SK-N-SH (cell line): Measurements from ENCODE around the gene C10orf67. TPM values are rescaled to one million over a fixed set of nuclear protein-coding genes. Genes with fewer than 3 reads are reported as not detected.

ENCODE experiments used
- CTCF ChIA-PET: fragments of 300-600, 350-600 bp; formaldehyde crosslinking; extraction: SDS; loops from one replicate; lab custom pipeline; 2021; lab: Yijun Ruan, JAX
- POLR2A ChIA-PET: fragments of 350-600 bp; sonication (Branson Sonifier 250); formaldehyde crosslinking; extraction: SDS; loops from one replicate; lab custom pipeline; 2020; ENCODE audit warnings: antibody characterized with exemption, inconsistent platforms; lab: Yijun Ruan, JAX
- DNase-seq: peaks from one replicate; pipeline ENCODE4 v3.0.0; 2012
- H2AFZ ChIP-seq: fragments of 200-600 bp; sonication (generic); 2 replicates; pipeline ENCODE4 v1.8.1; 2016; ENCODE audit warnings: antibody characterized with exemption, mild to moderate bottlenecking, low read depth
- H3F3A ChIP-seq: fragments of 200-600 bp; sonication (generic); replicated peaks from 2 replicates; pipeline ENCODE3; 2016; ENCODE audit warnings: antibody characterized with exemption, mild to moderate bottlenecking; ENCODE audit not compliant: insufficient read depth
- H3K27ac ChIP-seq, 2 experiments: fragments of 200-500 bp in 1 of 2; fragments of 200-600 bp in 1 of 2; sonication (Bioruptor generic) in 1 of 2; sonication (generic), shearing (Covaris generic) in 1 of 2; 2 replicates each; pipeline versions ENCODE4 v1.5.1 to v1.6.1; 2014 to 2016; ENCODE audit warnings: low read depth in 2 of 2, inconsistent platforms in 1 of 2, low read length in 1 of 2, mild to moderate bottlenecking in 1 of 2, mixed read lengths in 1 of 2
- H3K27me3 ChIP-seq: fragments of 200-600 bp; sonication (generic), shearing (Covaris generic); 2 replicates; pipeline ENCODE4 v1.6.1; 2016; ENCODE audit warnings: mixed run types; ENCODE audit not compliant: insufficient read depth
- H3K36me3 ChIP-seq, 2 experiments: fragments of 200-500 bp in 1 of 2; fragments of 200-600 bp in 1 of 2; sonication (Bioruptor generic) in 1 of 2; sonication (generic) in 1 of 2; replicated peaks in 1 of 2; 2 replicates each; pipeline versions ENCODE3 to v1.5.1; 2014 to 2016; ENCODE audit warnings: low read length in 1 of 2, mild to moderate bottlenecking in 1 of 2; ENCODE audit not compliant: insufficient read depth in 2 of 2, control insufficient read depth in 1 of 2
- H3K4me1 ChIP-seq, 2 experiments: fragments of 200-500 bp in 1 of 2; fragments of 200-600 bp in 1 of 2; sonication (Bioruptor generic) in 1 of 2; sonication (generic), shearing (Covaris generic) in 1 of 2; 2 replicates each; pipeline versions ENCODE4 v1.5.1 to v1.6.1; 2014 to 2016; ENCODE audit warnings: low read depth in 1 of 2, low read length in 1 of 2, mixed run types in 1 of 2; ENCODE audit not compliant: insufficient read depth in 2 of 2, control insufficient read depth in 1 of 2
- H3K4me2 ChIP-seq: fragments of 200-600 bp; sonication (generic), shearing (Covaris generic); 2 replicates; pipeline ENCODE4 v1.6.1; 2017; ENCODE audit warnings: mixed run types
- H3K4me3 ChIP-seq, 2 experiments: fragments of 200-500 bp in 1 of 2; fragments of 200-600 bp in 1 of 2; sonication (Bioruptor generic) in 1 of 2; sonication (generic), shearing (Covaris generic) in 1 of 2; 2 replicates each; pipeline versions ENCODE4 v1.5.1 to v1.8.1; 2014 to 2016; ENCODE audit warnings: low read depth in 2 of 2, inconsistent platforms in 1 of 2, low read length in 1 of 2, mild to moderate bottlenecking in 1 of 2, mixed read lengths in 1 of 2, moderate library complexity in 1 of 2
- H3K79me2 ChIP-seq: fragments of 200-600 bp; sonication (generic); 2 replicates; pipeline ENCODE4 v1.8.1; 2017; ENCODE audit warnings: mild to moderate bottlenecking; ENCODE audit not compliant: insufficient read depth
- H3K9ac ChIP-seq: fragments of 200-600 bp; sonication (generic); 2 replicates; pipeline ENCODE4 v1.6.1; 2017; ENCODE audit warnings: mixed run types
- H3K9me2 ChIP-seq: fragments of 200-600 bp; sonication (generic); 2 replicates; pipeline ENCODE4 v1.6.1; 2017; ENCODE audit warnings: mixed run types
- H3K9me3 ChIP-seq: fragments of 200-600 bp; sonication (generic); 2 replicates; pipeline ENCODE4 v1.6.1; 2017; ENCODE audit warnings: mixed run types, mild to moderate bottlenecking, moderate library complexity
- H4K20me1 ChIP-seq: fragments of 200-600 bp; sonication (generic); 2 replicates; pipeline ENCODE4 v1.6.1; 2017; ENCODE audit warnings: mild to moderate bottlenecking, mixed run types; ENCODE audit not compliant: insufficient read depth
- CHD2 ChIP-seq: fragments of 150-350 bp; IDR thresholded peaks from 2 replicates; pipeline ENCODE4 v1.6.1; 2018; ENCODE audit warnings: low read length; ENCODE audit not compliant: partially characterized antibody
- CTCF ChIP-seq: fragments of 200-600 bp; sonication (generic); IDR thresholded peaks from 2 replicates; pipeline ENCODE4 v1.6.1; 2017; ENCODE audit warnings: antibody characterized with exemption, mild to moderate bottlenecking, moderate library complexity
- ELF1 ChIP-seq: IDR thresholded peaks from 2 replicates; pipeline ENCODE4 v1.4.0; 2012
- EP300 ChIP-seq, 2 experiments: IDR thresholded peaks; 2 replicates each; pipeline versions ENCODE4 v1.4.0 to v1.6.1; 2012; ENCODE audit warnings: borderline replicate concordance in 1 of 2, low read depth in 1 of 2, low read length in 1 of 2
- FOSL2 ChIP-seq: IDR thresholded peaks from 2 replicates; pipeline ENCODE4 v1.4.0; 2012; ENCODE audit warnings: low read depth, mild to moderate bottlenecking, moderate library complexity, borderline replicate concordance
- GABPA ChIP-seq: IDR thresholded peaks from 2 replicates; pipeline ENCODE4 v1.4.0; 2012; ENCODE audit warnings: low read depth, mild to moderate bottlenecking
- GATA2 ChIP-seq: sonication (generic); formaldehyde crosslinking; IDR thresholded peaks from 2 replicates; pipeline ENCODE4 v1.5.0; 2020; ENCODE audit warnings: mild to moderate bottlenecking, missing genetic modification reagents
- JUND ChIP-seq: IDR thresholded peaks from 2 replicates; pipeline ENCODE4 v1.4.0; 2012
- NFIC ChIP-seq: IDR thresholded peaks from 2 replicates; pipeline ENCODE4 v1.4.0; 2012; ENCODE audit warnings: borderline replicate concordance
- NRF1 ChIP-seq: IDR thresholded peaks from 2 replicates; pipeline ENCODE4 v1.6.1; 2012; ENCODE audit warnings: low read depth, mild to moderate bottlenecking, low read length
- POLR2AphosphoS5 ChIP-seq: IDR thresholded peaks from 2 replicates; pipeline ENCODE4 v1.6.1; 2012; ENCODE audit warnings: low read depth, low read length
- RAD21 ChIP-seq: IDR thresholded peaks from 2 replicates; pipeline ENCODE4 v1.6.1; 2012; ENCODE audit warnings: mild to moderate bottlenecking, low read length
- RCOR1 ChIP-seq: fragments of 150-350 bp; IDR thresholded peaks from 2 replicates; pipeline ENCODE4 v1.6.1; 2017; ENCODE audit warnings: antibody characterized with exemption, low read length
- RFX5 ChIP-seq: IDR thresholded peaks from 2 replicates; pipeline ENCODE4 v1.6.1; 2012; ENCODE audit warnings: mild to moderate bottlenecking, improper control_type of control experiment, low read length
- SIN3A ChIP-seq: IDR thresholded peaks from 2 replicates; pipeline ENCODE4 v1.6.1; 2012; ENCODE audit warnings: low read depth, mild to moderate bottlenecking, low read length, moderate library complexity, borderline replicate concordance
- TCF12 ChIP-seq: IDR thresholded peaks from 2 replicates; pipeline ENCODE4 v1.4.0; 2012
- TEAD4 ChIP-seq: IDR thresholded peaks from 2 replicates; pipeline ENCODE4 v1.4.0; 2012; ENCODE audit warnings: mild to moderate bottlenecking, borderline replicate concordance; ENCODE audit not compliant: insufficient read depth
- USF1 ChIP-seq: IDR thresholded peaks from 2 replicates; pipeline ENCODE4 v1.4.0; 2012; ENCODE audit warnings: low read depth, borderline replicate concordance
- ZBTB33 ChIP-seq: IDR thresholded peaks from 2 replicates; pipeline ENCODE4 v1.4.0; 2012; ENCODE audit warnings: low read depth, borderline replicate concordance
- WGBS: methylation state at CpG from one replicate; pipeline ENCODE4 v1.1.6; 2017; ENCODE audit warnings: low lambda C conversion rate; 5-methylcytosine and 5-hydroxymethylcytosine counted together
- polyA plus RNA-seq, 3 experiments: library from polyadenylated mRNA; depleted of rRNA; stranded (reverse); fragments of >200 nt; gene quantifications; 2 replicates each; pipeline ENCODE4 v1.2.3, GENCODE V29; 2012
- TF ChIP-seq, protein P1 (sequence below): IDR thresholded peaks from 2 replicates; pipeline ENCODE4 v1.6.1; 2012; ENCODE audit warnings: mild to moderate bottlenecking, low read depth, low read length, moderate library complexity

The C10orf67 gene
- polyA plus RNA-seq, 1 of the 3 experiments (the other 2 are of a cell fraction): 0.97 TPM

DNA sequence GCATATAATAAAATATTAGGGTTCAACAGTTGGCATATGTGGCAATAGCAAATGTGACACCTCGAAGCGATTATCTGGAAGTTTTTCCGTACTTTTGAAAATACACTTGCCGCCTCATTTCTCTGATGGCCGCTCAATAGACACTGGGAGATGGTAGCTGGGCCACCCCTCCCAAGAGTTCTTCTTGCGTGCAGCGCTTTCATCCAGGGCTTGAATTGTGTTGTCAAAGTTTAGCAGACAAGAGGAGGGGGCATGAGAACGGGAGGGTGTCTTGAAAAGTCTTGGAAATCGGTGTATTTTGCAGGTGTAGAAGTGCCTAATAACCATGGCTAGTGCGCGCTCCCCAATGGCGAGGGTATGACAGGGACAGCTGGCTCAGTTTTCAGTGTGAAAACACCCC, 144.0 kb downstream of the C10orf67 start:
- ChIA-PET CTCF (interaction anchor here (0.7 to 3.4 kb wide), 2 partner anchors 43 to 1298 kb away, joined by 3 to 11 read pairs; no protein-coding TSS in a partner anchor), POLR2A (no interaction called here)
- no peak overlapping the region for H3K4me2 ChIP-seq
- H3K79me2 ChIP-seq: no peaks in the 10 kb centered on the region
- no peak overlapping the region for H3K27ac ChIP-seq
- DNase-seq: no peak
- 28% methylated on average over 12 of the region's 12 CpGs for WGBS
- H3K36me3 ChIP-seq: no peaks in the 10 kb centered on the region
- H3F3A ChIP-seq: no peaks in the 10 kb centered on the region
- no peaks in the 10 kb centered on the region for H4K20me1 ChIP-seq
- H3K4me1 ChIP-seq: no peaks in the 10 kb centered on the region
- H3K9ac ChIP-seq: no peak overlapping the region
- no peak overlapping the region for H2AFZ ChIP-seq
- no peaks in the 10 kb centered on the region for H3K9me3 ChIP-seq
- peaks cover 32% of the 10 kb centered on the region for H3K27me3 ChIP-seq
- no peak overlapping the region for H3K4me3 ChIP-seq
- no peak for TF ChIP-seq POLR2AphosphoS5
- TF ChIP-seq CTCF: no peak
- TF ChIP-seq NFIC: no peak
- TF ChIP-seq ELF1: no peak
- TF ChIP-seq SIN3A: no peak
- TF ChIP-seq GATA2 (CRISPR knock-in tag): no peak
- no peak for TF ChIP-seq RFX5
- TF ChIP-seq RCOR1: no peak
- TF ChIP-seq JUND: no peak
- TF ChIP-seq ZBTB33: no peak
- TF ChIP-seq, all 33 proteins: peak for 0
- H3K9me2 ChIP-seq: no peaks in the 10 kb centered on the region

- 10% methylated on average over 28 of the region's 30 CpGs for WGBS
- no peaks in the 10 kb centered on the region for H3K9me3 ChIP-seq
- POLR2A ChIA-PET: no interaction called here
- H2AFZ ChIP-seq: no peak overlapping the region
- DNase-seq: no peak
- no peaks in the 10 kb centered on the region for H4K20me1 ChIP-seq
- no peaks in the 10 kb centered on the region; a peak in 1 of 4 replicates for H3K4me1 ChIP-seq
- no peak overlapping the region for H3K9ac ChIP-seq
- no peaks in the 10 kb centered on the region for H3K36me3 ChIP-seq
- CTCF ChIA-PET: interaction anchor here (3.4 kb wide), 1 partner anchor 42 kb away, joined by 11 read pairs; no protein-coding TSS in a partner anchor
- H3K4me3 ChIP-seq: no peak overlapping the region
- H3F3A ChIP-seq: no peaks in the 10 kb centered on the region
- no peak overlapping the region for H3K27ac ChIP-seq
- no peak overlapping the region for H3K4me2 ChIP-seq
- H3K27me3 ChIP-seq: peaks cover 38% of the 10 kb centered on the region
- no peaks in the 10 kb centered on the region for H3K79me2 ChIP-seq
- H3K9me2 ChIP-seq: no peaks in the 10 kb centered on the region
- TF ChIP-seq, protein P1, sequence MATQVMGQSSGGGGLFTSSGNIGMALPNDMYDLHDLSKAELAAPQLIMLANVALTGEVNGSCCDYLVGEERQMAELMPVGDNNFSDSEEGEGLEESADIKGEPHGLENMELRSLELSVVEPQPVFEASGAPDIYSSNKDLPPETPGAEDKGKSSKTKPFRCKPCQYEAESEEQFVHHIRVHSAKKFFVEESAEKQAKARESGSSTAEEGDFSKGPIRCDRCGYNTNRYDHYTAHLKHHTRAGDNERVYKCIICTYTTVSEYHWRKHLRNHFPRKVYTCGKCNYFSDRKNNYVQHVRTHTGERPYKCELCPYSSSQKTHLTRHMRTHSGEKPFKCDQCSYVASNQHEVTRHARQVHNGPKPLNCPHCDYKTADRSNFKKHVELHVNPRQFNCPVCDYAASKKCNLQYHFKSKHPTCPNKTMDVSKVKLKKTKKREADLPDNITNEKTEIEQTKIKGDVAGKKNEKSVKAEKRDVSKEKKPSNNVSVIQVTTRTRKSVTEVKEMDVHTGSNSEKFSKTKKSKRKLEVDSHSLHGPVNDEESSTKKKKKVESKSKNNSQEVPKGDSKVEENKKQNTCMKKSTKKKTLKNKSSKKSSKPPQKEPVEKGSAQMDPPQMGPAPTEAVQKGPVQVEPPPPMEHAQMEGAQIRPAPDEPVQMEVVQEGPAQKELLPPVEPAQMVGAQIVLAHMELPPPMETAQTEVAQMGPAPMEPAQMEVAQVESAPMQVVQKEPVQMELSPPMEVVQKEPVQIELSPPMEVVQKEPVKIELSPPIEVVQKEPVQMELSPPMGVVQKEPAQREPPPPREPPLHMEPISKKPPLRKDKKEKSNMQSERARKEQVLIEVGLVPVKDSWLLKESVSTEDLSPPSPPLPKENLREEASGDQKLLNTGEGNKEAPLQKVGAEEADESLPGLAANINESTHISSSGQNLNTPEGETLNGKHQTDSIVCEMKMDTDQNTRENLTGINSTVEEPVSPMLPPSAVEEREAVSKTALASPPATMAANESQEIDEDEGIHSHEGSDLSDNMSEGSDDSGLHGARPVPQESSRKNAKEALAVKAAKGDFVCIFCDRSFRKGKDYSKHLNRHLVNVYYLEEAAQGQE: no peak
- TF ChIP-seq SIN3A: no peak
- TF ChIP-seq GABPA: no peak
- TF ChIP-seq TCF12: no peak
- no peak for TF ChIP-seq CHD2
- TF ChIP-seq FOSL2: no peak
- no peak for TF ChIP-seq NRF1
- TF ChIP-seq RFX5: no peak
- TF ChIP-seq RAD21: no peak
- TF ChIP-seq NFIC: no peak
- TF ChIP-seq EP300 (IDR thresholded peaks at IDR 0.05; ENCODE audit: borderline replicate concordance in 1 of 2, low read depth in 1 of 2, low read length in 1 of 2): no peak
- TF ChIP-seq USF1: no peak
- no peak for TF ChIP-seq TEAD4
Observed at GRCh38 chr10:23199768-23200511, 144.7 kb downstream of the C10orf67 start.
